WTC11 (cell line): ENCODE results near the gene LRRC23. TPM values are rescaled to one million over a fixed set of nuclear protein-coding genes. Genes with fewer than 3 reads are reported as not detected.

Source experiments
- ATAC-seq: fragments of 200-7000 bp; cut with Tn5 transposase; 2 replicates; pipeline ENCODE4 v1.10.0; 2021; ENCODE audit warnings: mild to moderate bottlenecking, moderate library complexity
- CTCF ChIA-PET: fragments of 300-600 bp; sonication (Branson Sonifier 250); formaldehyde crosslinking; loops from one replicate; lab custom pipeline; 2021; ENCODE audit warnings: antibody characterized with exemption; lab: Charles Lee
- POLR2A ChIA-PET: fragments of 350-600 bp; sonication (Branson Sonifier 250); formaldehyde crosslinking; loops from one replicate; lab custom pipeline; 2021; ENCODE audit warnings: antibody characterized with exemption; lab: Charles Lee
- DNase-seq: peaks from one replicate; pipeline ENCODE4 v3.0.0; 2021; ENCODE audit warnings: low spot score
- H3K27ac Mint-ChIP-seq: 2 replicates; pipeline ENCODE4 v1.8.0; 2021; ENCODE audit warnings: mixed read lengths
- H3K27me3 Mint-ChIP-seq: 2 replicates; pipeline ENCODE4 v1.8.0; 2021; ENCODE audit warnings: low read depth, mild to moderate bottlenecking, moderate library complexity, mixed read lengths
- H3K36me3 Mint-ChIP-seq: 2 replicates; pipeline ENCODE4 v1.8.0; 2021; ENCODE audit warnings: mixed read lengths
- H3K4me1 Mint-ChIP-seq: 2 replicates; pipeline ENCODE4 v1.8.0; 2022; ENCODE audit warnings: mixed read lengths
- H3K4me3 Mint-ChIP-seq: 2 replicates; pipeline ENCODE4 v1.8.0; 2021; ENCODE audit warnings: mild to moderate bottlenecking, moderate library complexity, mixed read lengths
- H3K9me3 Mint-ChIP-seq: 2 replicates; pipeline ENCODE4 v1.8.0; 2021; ENCODE audit warnings: mixed read lengths
- ATF1 ChIP-seq: sonication (generic); formaldehyde crosslinking; IDR thresholded peaks from 2 replicates; pipeline ENCODE4 v1.8.1; 2023; ENCODE audit warnings: mild to moderate bottlenecking, moderate library complexity, missing genetic modification reagents
- ESRRA ChIP-seq: sonication (generic); formaldehyde crosslinking; IDR thresholded peaks from 2 replicates; pipeline ENCODE4 v1.8.1; 2022; ENCODE audit warnings: mild to moderate bottlenecking, missing genetic modification reagents, borderline replicate concordance
- FOXJ3 ChIP-seq: sonication (generic); formaldehyde crosslinking; IDR thresholded peaks from 2 replicates; pipeline ENCODE4 v1.9.0; 2021; ENCODE audit warnings: missing genetic modification reagents, mild to moderate bottlenecking, borderline replicate concordance
- FOXK1 ChIP-seq: sonication (generic); formaldehyde crosslinking; IDR thresholded peaks from 2 replicates; pipeline ENCODE4 v1.8.0; 2022; ENCODE audit warnings: mild to moderate bottlenecking, moderate library complexity, missing genetic modification reagents
- FOXP1 ChIP-seq: sonication (generic); formaldehyde crosslinking; IDR thresholded peaks from 2 replicates; pipeline ENCODE4 v1.8.0; 2022; ENCODE audit warnings: missing genetic modification reagents, mild to moderate bottlenecking, moderate library complexity, borderline replicate concordance
- NFATC4 ChIP-seq: fragments of 250-450 bp; sonication (Bioruptor Pico); IDR thresholded peaks from 2 replicates; pipeline ENCODE4 v1.9.0; 2021; ENCODE audit warnings: mild to moderate bottlenecking
- NFE2L1 ChIP-seq: sonication (generic); formaldehyde crosslinking; IDR thresholded peaks from 2 replicates; pipeline ENCODE4 v1.8.1; 2023; ENCODE audit warnings: missing genetic modification reagents
- RELA ChIP-seq: sonication (generic); formaldehyde crosslinking; IDR thresholded peaks from 2 replicates; pipeline ENCODE4 v1.8.1; 2022; ENCODE audit warnings: missing genetic modification reagents, mild to moderate bottlenecking, borderline replicate concordance
- SOX15 ChIP-seq: fragments of 250-450 bp; sonication (Bioruptor Pico); IDR thresholded peaks from 2 replicates; pipeline ENCODE4 v1.9.0; 2021; ENCODE audit warnings: mild to moderate bottlenecking
- SP1 ChIP-seq: sonication (generic); formaldehyde crosslinking; conservative IDR thresholded peaks from 2 replicates; pipeline ENCODE4 v1.8.1; 2022; ENCODE audit warnings: missing genetic modification reagents
- TEAD1 ChIP-seq: sonication (generic); formaldehyde crosslinking; IDR thresholded peaks from 2 replicates; pipeline ENCODE4 v1.8.0; 2022; ENCODE audit warnings: mild to moderate bottlenecking, missing genetic modification reagents
- ZBTB21 ChIP-seq: sonication (generic); formaldehyde crosslinking; IDR thresholded peaks from 2 replicates; pipeline ENCODE4 v1.8.1; 2023; ENCODE audit warnings: mild to moderate bottlenecking, missing genetic modification reagents, borderline replicate concordance
- ZNF219 ChIP-seq: sonication (generic); formaldehyde crosslinking; IDR thresholded peaks from 2 replicates; pipeline ENCODE4 v1.8.0; 2023; ENCODE audit warnings: missing genetic modification reagents, mild to moderate bottlenecking, borderline replicate concordance
- total RNA-seq: library from RNA; stranded (reverse); gene quantifications from 3 replicates; pipeline ENCODE4 v1.2.3, GENCODE V29; 2021
- TF ChIP-seq, protein P1 (sequence below): sonication (generic); formaldehyde crosslinking; conservative IDR thresholded peaks from 2 replicates; pipeline ENCODE4 v1.8.1; 2022; ENCODE audit warnings: mild to moderate bottlenecking, missing genetic modification reagents
- TF ChIP-seq, protein P2 (sequence below): fragments of 250-450 bp; sonication (Bioruptor Pico); IDR thresholded peaks from 2 replicates; pipeline ENCODE4 v2.1.2; 2022; ENCODE audit warnings: mild to moderate bottlenecking, moderate library complexity
- TF ChIP-seq, protein P3 (sequence below): fragments of 250-450 bp; sonication (Bioruptor Pico); IDR thresholded peaks from 2 replicates; pipeline ENCODE4 v1.9.0; 2021; ENCODE audit warnings: moderate library complexity, mild to moderate bottlenecking, inconsistent platforms, borderline replicate concordance
- TF ChIP-seq, protein P4 (sequence below): sonication (generic); formaldehyde crosslinking; IDR thresholded peaks from 2 replicates; pipeline ENCODE4 v1.8.0; 2022; ENCODE audit warnings: mild to moderate bottlenecking, missing genetic modification reagents
- TF ChIP-seq, protein P5 (sequence below): sonication (generic); formaldehyde crosslinking; IDR thresholded peaks from 2 replicates; pipeline ENCODE4 v1.8.0; 2022; ENCODE audit warnings: mild to moderate bottlenecking, missing genetic modification reagents
- TF ChIP-seq, protein P6 (sequence below): sonication (generic); formaldehyde crosslinking; IDR thresholded peaks from 2 replicates; pipeline ENCODE4 v1.8.0; 2023; ENCODE audit warnings: missing genetic modification reagents, mild to moderate bottlenecking, borderline replicate concordance
- TF ChIP-seq, protein P7 (sequence below): sonication (generic); formaldehyde crosslinking; IDR thresholded peaks from 2 replicates; pipeline ENCODE4 v1.8.1; 2022; ENCODE audit warnings: mild to moderate bottlenecking, moderate library complexity, missing genetic modification reagents
- TF ChIP-seq, protein P8 (sequence below): sonication (generic); formaldehyde crosslinking; IDR thresholded peaks from 2 replicates; pipeline ENCODE4 v1.8.1; 2023; ENCODE audit warnings: mild to moderate bottlenecking, missing genetic modification reagents, moderate library complexity

LRRC23 gene
- total RNA-seq, 1 experiment from 2014 or later: 3.1 TPM

DNA sequence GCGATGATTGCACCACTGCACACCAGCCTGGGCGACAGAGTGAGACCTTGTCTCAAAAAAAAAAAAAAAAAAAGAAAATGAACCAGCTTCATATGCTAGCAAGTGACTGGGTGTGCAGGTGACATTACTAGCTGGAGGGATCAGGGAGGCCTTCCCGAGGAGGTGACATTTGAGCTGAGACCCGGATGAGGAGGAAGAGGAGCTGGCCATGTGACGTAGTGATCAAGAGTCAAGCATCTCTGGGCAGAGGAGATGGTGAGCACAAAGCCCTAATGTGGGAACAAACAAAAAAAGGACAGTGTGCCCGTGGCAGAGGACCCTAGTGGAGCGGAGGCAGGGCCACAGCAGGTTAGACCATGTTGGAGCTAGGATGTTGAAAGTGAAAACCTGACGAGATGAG, 43.0 kb downstream of the LRRC23 start:
- Mint-ChIP-seq H3K9me3 (no peaks in the 10 kb centered on the region), H3K4me3 (0 out of 2 replicates have a peak overlapping the region, but pooled peaks have one; percentile 8), H3K27ac (no peak overlapping the region), H3K4me1 (peaks cover 37% of the 10 kb centered on the region), H3K36me3 (no peaks in the 10 kb centered on the region), H3K27me3 (no peaks in the 10 kb centered on the region)
- TF ChIP-seq ESRRA (CRISPR knock-in tag) (no peak), ATF1 (CRISPR knock-in tag) (no peak), RELA (CRISPR knock-in tag) (no peak), NFE2L1 (CRISPR knock-in tag) (no peak), SP1 (CRISPR knock-in tag) (no peak), FOXJ3 (CRISPR knock-in tag) (no peak), TEAD1 (no peak)
- TF ChIP-seq, protein P1, sequence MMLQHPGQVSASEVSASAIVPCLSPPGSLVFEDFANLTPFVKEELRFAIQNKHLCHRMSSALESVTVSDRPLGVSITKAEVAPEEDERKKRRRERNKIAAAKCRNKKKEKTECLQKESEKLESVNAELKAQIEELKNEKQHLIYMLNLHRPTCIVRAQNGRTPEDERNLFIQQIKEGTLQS: no peak
- TF ChIP-seq, protein P2, sequence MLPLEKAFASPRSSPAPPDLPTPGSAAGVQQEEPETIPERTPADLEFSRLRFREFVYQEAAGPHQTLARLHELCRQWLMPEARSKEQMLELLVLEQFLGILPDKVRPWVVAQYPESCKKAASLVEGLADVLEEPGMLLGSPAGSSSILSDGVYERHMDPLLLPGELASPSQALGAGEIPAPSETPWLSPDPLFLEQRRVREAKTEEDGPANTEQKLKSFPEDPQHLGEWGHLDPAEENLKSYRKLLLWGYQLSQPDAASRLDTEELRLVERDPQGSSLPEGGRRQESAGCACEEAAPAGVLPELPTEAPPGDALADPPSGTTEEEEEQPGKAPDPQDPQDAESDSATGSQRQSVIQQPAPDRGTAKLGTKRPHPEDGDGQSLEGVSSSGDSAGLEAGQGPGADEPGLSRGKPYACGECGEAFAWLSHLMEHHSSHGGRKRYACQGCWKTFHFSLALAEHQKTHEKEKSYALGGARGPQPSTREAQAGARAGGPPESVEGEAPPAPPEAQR (CRISPR knock-in tag): no peak
- TF ChIP-seq, protein P3, sequence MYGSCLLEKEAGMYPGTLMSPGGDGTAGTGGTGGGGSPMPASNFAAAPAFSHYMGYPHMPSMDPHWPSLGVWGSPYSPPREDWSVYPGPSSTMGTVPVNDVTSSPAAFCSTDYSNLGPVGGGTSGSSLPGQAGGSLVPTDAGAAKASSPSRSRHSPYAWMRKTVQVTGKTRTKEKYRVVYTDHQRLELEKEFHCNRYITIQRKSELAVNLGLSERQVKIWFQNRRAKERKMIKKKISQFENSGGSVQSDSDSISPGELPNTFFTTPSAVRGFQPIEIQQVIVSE (CRISPR knock-in tag): no peak
- TF ChIP-seq, protein P4, sequence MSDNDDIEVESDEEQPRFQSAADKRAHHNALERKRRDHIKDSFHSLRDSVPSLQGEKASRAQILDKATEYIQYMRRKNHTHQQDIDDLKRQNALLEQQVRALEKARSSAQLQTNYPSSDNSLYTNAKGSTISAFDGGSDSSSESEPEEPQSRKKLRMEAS (CRISPR knock-in tag): no peak
- POLR2A ChIA-PET: interaction anchor here (1.1 to 6.2 kb wide), 3 partner anchors 16 to 80 kb away, joined by 3 to 167 read pairs (median 7); partner anchors contain the start of genes LPCAT3 and TPI1
- DNase-seq (no peak), ATAC-seq (no peak)
- CTCF ChIA-PET: interaction anchor here (1.3 to 5.7 kb wide), 5 partner anchors 10 to 197 kb away, joined by 4 to 296 read pairs (median 51); partner anchors contain the start of gene SPSB2

DNA sequence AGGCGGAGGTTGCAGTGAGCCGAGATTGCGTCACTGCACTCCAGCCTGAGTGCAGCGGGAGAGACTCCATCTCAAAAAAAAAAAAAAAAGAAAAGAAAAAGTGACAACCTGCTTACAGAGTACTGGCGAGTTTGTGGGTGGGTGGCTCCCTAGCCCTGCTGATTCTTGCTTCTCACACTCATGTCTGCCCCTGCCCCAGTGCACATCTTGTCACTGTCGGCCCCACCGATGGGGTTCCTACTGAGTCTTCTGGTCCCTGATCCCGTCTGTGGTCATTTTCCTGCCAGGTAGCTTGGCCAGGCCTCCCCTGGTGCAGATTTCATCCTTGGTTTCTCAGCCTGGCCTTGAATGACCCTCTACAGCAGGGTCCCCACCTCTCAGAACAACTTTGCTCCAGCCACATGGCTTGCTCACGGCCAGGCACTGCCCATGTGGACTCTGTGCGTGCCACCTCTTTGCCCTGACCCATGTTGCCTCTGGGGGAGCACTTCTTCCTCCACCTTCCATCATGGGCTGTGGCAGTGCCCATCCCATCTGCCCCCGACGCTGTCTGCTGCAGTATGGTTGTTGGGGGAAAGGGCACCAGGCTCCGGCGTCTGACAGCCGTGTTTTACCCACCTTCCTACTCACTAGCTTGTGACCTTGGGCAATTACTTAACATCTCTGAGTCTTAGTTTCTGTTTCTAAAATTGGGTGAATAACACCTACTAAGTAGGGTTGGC, 44.4 kb downstream of the LRRC23 start:
- ChIA-PET POLR2A (no interaction called here), CTCF (interaction anchor here (1.2 to 1.6 kb wide), 3 partner anchors 13 to 164 kb away, joined by 4 to 9 read pairs (median 6); no protein-coding TSS in a partner anchor)
- Mint-ChIP-seq H3K27me3 (no peaks in the 10 kb centered on the region), H3K36me3 (no peaks in the 10 kb centered on the region), H3K9me3 (no peaks in the 10 kb centered on the region), H3K27ac (peak overlapping the region; percentile 32; the same call in 1 of the 2 replicates), H3K4me1 (peaks cover 42% of the 10 kb centered on the region), H3K4me3 (no peak overlapping the region)
- ATAC-seq (no peak), DNase-seq (no peak)
- TF ChIP-seq NFE2L1 (CRISPR knock-in tag): no peak
- no peak for TF ChIP-seq SOX15 (CRISPR knock-in tag)
- no peak for TF ChIP-seq ZBTB21 (CRISPR knock-in tag)
- TF ChIP-seq, protein P5, sequence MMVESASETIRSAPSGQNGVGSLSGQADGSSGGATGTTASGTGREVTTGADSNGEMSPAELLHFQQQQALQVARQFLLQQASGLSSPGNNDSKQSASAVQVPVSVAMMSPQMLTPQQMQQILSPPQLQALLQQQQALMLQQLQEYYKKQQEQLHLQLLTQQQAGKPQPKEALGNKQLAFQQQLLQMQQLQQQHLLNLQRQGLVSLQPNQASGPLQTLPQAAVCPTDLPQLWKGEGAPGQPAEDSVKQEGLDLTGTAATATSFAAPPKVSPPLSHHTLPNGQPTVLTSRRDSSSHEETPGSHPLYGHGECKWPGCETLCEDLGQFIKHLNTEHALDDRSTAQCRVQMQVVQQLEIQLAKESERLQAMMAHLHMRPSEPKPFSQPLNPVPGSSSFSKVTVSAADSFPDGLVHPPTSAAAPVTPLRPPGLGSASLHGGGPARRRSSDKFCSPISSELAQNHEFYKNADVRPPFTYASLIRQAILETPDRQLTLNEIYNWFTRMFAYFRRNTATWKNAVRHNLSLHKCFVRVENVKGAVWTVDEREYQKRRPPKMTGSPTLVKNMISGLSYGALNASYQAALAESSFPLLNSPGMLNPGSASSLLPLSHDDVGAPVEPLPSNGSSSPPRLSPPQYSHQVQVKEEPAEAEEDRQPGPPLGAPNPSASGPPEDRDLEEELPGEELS (CRISPR knock-in tag): no peak
- TF ChIP-seq, protein P1: no peak
- TF ChIP-seq, protein P6, sequence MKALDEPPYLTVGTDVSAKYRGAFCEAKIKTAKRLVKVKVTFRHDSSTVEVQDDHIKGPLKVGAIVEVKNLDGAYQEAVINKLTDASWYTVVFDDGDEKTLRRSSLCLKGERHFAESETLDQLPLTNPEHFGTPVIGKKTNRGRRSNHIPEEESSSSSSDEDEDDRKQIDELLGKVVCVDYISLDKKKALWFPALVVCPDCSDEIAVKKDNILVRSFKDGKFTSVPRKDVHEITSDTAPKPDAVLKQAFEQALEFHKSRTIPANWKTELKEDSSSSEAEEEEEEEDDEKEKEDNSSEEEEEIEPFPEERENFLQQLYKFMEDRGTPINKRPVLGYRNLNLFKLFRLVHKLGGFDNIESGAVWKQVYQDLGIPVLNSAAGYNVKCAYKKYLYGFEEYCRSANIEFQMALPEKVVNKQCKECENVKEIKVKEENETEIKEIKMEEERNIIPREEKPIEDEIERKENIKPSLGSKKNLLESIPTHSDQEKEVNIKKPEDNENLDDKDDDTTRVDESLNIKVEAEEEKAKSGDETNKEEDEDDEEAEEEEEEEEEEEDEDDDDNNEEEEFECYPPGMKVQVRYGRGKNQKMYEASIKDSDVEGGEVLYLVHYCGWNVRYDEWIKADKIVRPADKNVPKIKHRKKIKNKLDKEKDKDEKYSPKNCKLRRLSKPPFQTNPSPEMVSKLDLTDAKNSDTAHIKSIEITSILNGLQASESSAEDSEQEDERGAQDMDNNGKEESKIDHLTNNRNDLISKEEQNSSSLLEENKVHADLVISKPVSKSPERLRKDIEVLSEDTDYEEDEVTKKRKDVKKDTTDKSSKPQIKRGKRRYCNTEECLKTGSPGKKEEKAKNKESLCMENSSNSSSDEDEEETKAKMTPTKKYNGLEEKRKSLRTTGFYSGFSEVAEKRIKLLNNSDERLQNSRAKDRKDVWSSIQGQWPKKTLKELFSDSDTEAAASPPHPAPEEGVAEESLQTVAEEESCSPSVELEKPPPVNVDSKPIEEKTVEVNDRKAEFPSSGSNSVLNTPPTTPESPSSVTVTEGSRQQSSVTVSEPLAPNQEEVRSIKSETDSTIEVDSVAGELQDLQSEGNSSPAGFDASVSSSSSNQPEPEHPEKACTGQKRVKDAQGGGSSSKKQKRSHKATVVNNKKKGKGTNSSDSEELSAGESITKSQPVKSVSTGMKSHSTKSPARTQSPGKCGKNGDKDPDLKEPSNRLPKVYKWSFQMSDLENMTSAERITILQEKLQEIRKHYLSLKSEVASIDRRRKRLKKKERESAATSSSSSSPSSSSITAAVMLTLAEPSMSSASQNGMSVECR (CRISPR knock-in tag): no peak
- no peak for TF ChIP-seq FOXK1
- TF ChIP-seq ZNF219 (CRISPR knock-in tag): no peak
- TF ChIP-seq NFATC4 (CRISPR knock-in tag): no peak
- TF ChIP-seq, protein P7, sequence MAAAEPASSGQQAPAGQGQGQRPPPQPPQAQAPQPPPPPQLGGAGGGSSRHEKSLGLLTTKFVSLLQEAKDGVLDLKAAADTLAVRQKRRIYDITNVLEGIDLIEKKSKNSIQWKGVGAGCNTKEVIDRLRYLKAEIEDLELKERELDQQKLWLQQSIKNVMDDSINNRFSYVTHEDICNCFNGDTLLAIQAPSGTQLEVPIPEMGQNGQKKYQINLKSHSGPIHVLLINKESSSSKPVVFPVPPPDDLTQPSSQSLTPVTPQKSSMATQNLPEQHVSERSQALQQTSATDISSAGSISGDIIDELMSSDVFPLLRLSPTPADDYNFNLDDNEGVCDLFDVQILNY: no peak
- TF ChIP-seq, protein P8, sequence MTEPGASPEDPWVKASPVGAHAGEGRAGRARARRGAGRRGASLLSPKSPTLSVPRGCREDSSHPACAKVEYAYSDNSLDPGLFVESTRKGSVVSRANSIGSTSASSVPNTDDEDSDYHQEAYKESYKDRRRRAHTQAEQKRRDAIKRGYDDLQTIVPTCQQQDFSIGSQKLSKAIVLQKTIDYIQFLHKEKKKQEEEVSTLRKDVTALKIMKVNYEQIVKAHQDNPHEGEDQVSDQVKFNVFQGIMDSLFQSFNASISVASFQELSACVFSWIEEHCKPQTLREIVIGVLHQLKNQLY (CRISPR knock-in tag): no peak
- no peak for TF ChIP-seq FOXP1 (CRISPR knock-in tag)
- no peak for TF ChIP-seq RELA (CRISPR knock-in tag)
